Left renal cortex interstitium (tissue), 4 donors: ENCODE results near the gene DENND4B. TPM values are rescaled to one million over a fixed set of nuclear protein-coding genes. Genes with fewer than 3 reads are reported as not detected.

ENCODE experiments used
- DNase-seq, 4 donors: peaks; one replicate each; pipeline ENCODE4 v3.0.0-alpha.2; 2013; ENCODE audit warnings: low read depth in 4 of 4, low spot score in 2 of 4, missing footprints in 1 of 4
- polyA plus RNA-seq, 4 donors: library from polyadenylated mRNA; unstranded; fragments of 120-200 nt; gene quantifications; one replicate each; pipeline ENCODE4 v1.2.1, GENCODE V29; 2013; ENCODE audit not compliant: insufficient read length in 4 of 4

The DENND4B gene
- polyA plus RNA-seq, 4 donors: 21.9 to 59.4 (median 41.3) TPM

- no peak for DNase-seq
Measured at GRCh38 chr1:153973525-153973924, 27.0 kb upstream of the DENND4B start.

- no peak for DNase-seq
Measured at GRCh38 chr1:153973071-153973470, 26.6 kb upstream of the DENND4B start.

GRCh38 chr1:153970346-153970745, 23.8 kb upstream of the DENND4B start:
- no peak for DNase-seq

- DNase-seq: no peak
Measured at GRCh38 chr1:153968972-153969371, 22.5 kb upstream of the DENND4B start.

GRCh38 chr1:153968408-153968807, 21.9 kb upstream of the DENND4B start:
- peak in 1 of 4 donors; percentile 16 for DNase-seq

GRCh38 chr1:153968000-153968363, 21.5 kb upstream of the DENND4B start:
- no peak for DNase-seq

GRCh38 chr1:153967107-153967999, 20.8 kb upstream of the DENND4B start, which contains the start of gene CREB3L4:
Gene CREB3L4, plus strand, starts transcription at chr1:153967902. Its CDS starts 624 bp downstream, at chr1:153968526.
- DNase-seq: peak; percentile 89 to 97 (median 92)

GRCh38 chr1:153963850-153964331, 17.4 kb upstream of the DENND4B start:
- no peak for DNase-seq

GRCh38 chr1:153963030-153963849, 16.7 kb upstream of the DENND4B start, which contains the start of gene SLC39A1:
Gene SLC39A1, minus strand, starts transcription at chr1:153963537. Its CDS starts 822 bp downstream, at chr1:153962715.
- DNase-seq: peak in 3 of 4 donors; percentile 95 to 97 (median 97)

- DNase-seq: no peak
Measured at GRCh38 chr1:153962088-153963029, 15.8 kb upstream of the DENND4B start.

- DNase-seq: no peak
Measured at GRCh38 chr1:153961421-153961820, 14.9 kb upstream of the DENND4B start.

- no peak for DNase-seq
Measured at GRCh38 chr1:153960206-153960605, 13.7 kb upstream of the DENND4B start.

- no peak for DNase-seq
Measured at GRCh38 chr1:153959454-153959853, 12.9 kb upstream of the DENND4B start.

GRCh38 chr1:153958961-153959260, 12.4 kb upstream of the DENND4B start:
- no peak for DNase-seq

- peak in 3 of 4 donors; percentile 91 to 98 (median 96) for DNase-seq
Measured at GRCh38 chr1:153958111-153958960, 11.8 kb upstream of the DENND4B start, which contains the start of gene CRTC2. Gene CRTC2, minus strand, starts transcription at chr1:153958612. Its CDS starts 115 bp downstream, at chr1:153958497.

GRCh38 chr1:153957744-153958110, 11.2 kb upstream of the DENND4B start:
- no peak for DNase-seq

GRCh38 chr1:153956997-153957715, 10.6 kb upstream of the DENND4B start:
- no peak for DNase-seq

- no peak for DNase-seq
Measured at GRCh38 chr1:153954826-153955225, 8.3 kb upstream of the DENND4B start.
